Panc1 (cell line): ENCODE measurements around the gene PLCB1. TPM values are rescaled to one million over a fixed set of nuclear protein-coding genes. Genes with fewer than 3 reads are reported as not detected.

Experiments
- ATAC-seq: fragments of 200-7000 bp; cut with Tn5 transposase; 2 replicates; pipeline ENCODE4 v1.9.1; 2020; ENCODE audit warnings: mild to moderate bottlenecking, moderate library complexity
- BruUV-seq: library from RNA; stranded (reverse); fragments of 400-500 nt; replicated peaks from 2 replicates; lab custom pipeline; 2021; lab: Mats Ljungman, UMichigan
- CTCF ChIA-PET: fragments of 300-600 bp; sonication (Branson Sonifier 250); formaldehyde crosslinking; loops from one replicate; lab custom pipeline; 2022; ENCODE audit warnings: antibody characterized with exemption; lab: Charles Lee
- POLR2A ChIA-PET: fragments of 300-600 bp; sonication (Branson Sonifier 250); formaldehyde crosslinking; loops from one replicate; lab custom pipeline; 2022; ENCODE audit warnings: antibody characterized with exemption; lab: Charles Lee
- DNase-seq: peaks from one replicate; pipeline ENCODE4 v3.0.0-alpha.2; 2010; ENCODE audit warnings: low read depth, low spot score
- H3K27ac ChIP-seq: 2 replicates; pipeline ENCODE4 v1.5.1; 2011; ENCODE audit warnings: mild to moderate bottlenecking, low read length, inconsistent platforms
- H3K27me3 ChIP-seq: fragments of 200-500 bp; sonication (Bioruptor generic); 2 replicates; pipeline ENCODE4 v1.6.0; 2014; ENCODE audit warnings: low read length, inconsistent platforms; ENCODE audit not compliant: control insufficient read depth, insufficient read depth
- H3K36me3 ChIP-seq: fragments of 200-500 bp; sonication (Bioruptor generic); 2 replicates; pipeline ENCODE4 v1.5.1; 2014; ENCODE audit warnings: inconsistent platforms, mild to moderate bottlenecking, low read length, moderate library complexity; ENCODE audit not compliant: control insufficient read depth, insufficient read depth
- H3K4me1 ChIP-seq: 2 replicates; pipeline ENCODE4 v1.5.1; 2011; ENCODE audit warnings: inconsistent platforms, mild to moderate bottlenecking, low read length, moderate library complexity; ENCODE audit not compliant: control insufficient read depth, insufficient read depth
- H3K4me3 ChIP-seq, 2 experiments: 2 replicates each; pipeline ENCODE4 v1.5.1; 2011 to 2012; ENCODE audit warnings: low read depth in 2 of 2, low read length in 2 of 2, mild to moderate bottlenecking in 2 of 2, inconsistent platforms in 1 of 2, moderate library complexity in 1 of 2
- H3K9me3 ChIP-seq: fragments of 200-500 bp; sonication (Bioruptor generic); 2 replicates; pipeline ENCODE4 v1.5.1; 2014; ENCODE audit warnings: low read depth, mild to moderate bottlenecking, inconsistent platforms, low read length, moderate library complexity; ENCODE audit not compliant: control insufficient read depth, insufficient read depth
- CTCF ChIP-seq: fragments of 450-650 bp; IDR thresholded peaks from 2 replicates; pipeline ENCODE4 v1.5.1; 2017; ENCODE audit warnings: mild to moderate bottlenecking
- POLR2AphosphoS5 ChIP-seq: IDR thresholded peaks from 2 replicates; pipeline ENCODE4 v1.6.1; 2012; ENCODE audit warnings: mild to moderate bottlenecking, low read depth, low read length, moderate library complexity
- REST ChIP-seq, 2 experiments: IDR thresholded peaks; 2 replicates each; pipeline ENCODE4 v1.6.1; 2011 to 2012; ENCODE audit warnings: low read depth in 2 of 2, control low read depth in 1 of 2, low read length in 1 of 2, mild to moderate bottlenecking in 1 of 2, moderate library complexity in 1 of 2; ENCODE audit not compliant: insufficient read depth in 1 of 2
- SIN3A ChIP-seq: IDR thresholded peaks from 2 replicates; pipeline ENCODE4 v1.6.1; 2012; ENCODE audit warnings: low read depth, mild to moderate bottlenecking, low read length, moderate library complexity, borderline replicate concordance; ENCODE audit not compliant: insufficient read depth
- TCF7L2 ChIP-seq: IDR thresholded peaks from 2 replicates; pipeline ENCODE4 v1.6.1; 2011; ENCODE audit warnings: mild to moderate bottlenecking, low read depth, low read length, inconsistent platforms
- in situ Hi-C: cut with HindIII; loops from 2 replicates; pipeline ENCODE4 v1.10.0; 2016; ENCODE audit warnings: low sequenced_read_pairs, low pct_unique_long_range_greater_than_20kb
- intact Hi-C: fragments of 100-400 bp; cut with micrococcal nuclease; formaldehyde crosslinking; loops from one replicate; pipeline ENCODE4 v1.10.0; 2022; ENCODE audit not compliant: unreplicated experiment
- total RNA-seq: library from RNA; stranded (reverse); gene quantifications from one replicate; pipeline ENCODE4 v1.2.1, GENCODE V29; 2021; ENCODE audit not compliant: unreplicated experiment

Gene PLCB1
- total RNA-seq, 1 experiment from 2014 or later: 0.59 TPM

GRCh38 chr20:8801686-8802085 is 669.6 kb downstream of the PLCB1 start:
- H3K27me3 ChIP-seq: no peaks in the 10 kb centered on the region
- TF ChIP-seq REST (IDR thresholded peaks at IDR 0.05; ENCODE audit: insufficient read depth in 1 of 2, low read depth in 2 of 2, low read length in 1 of 2) (no peak), TCF7L2 (no peak), POLR2AphosphoS5 (no peak), CTCF (no peak), SIN3A (no peak)
- H3K9me3 ChIP-seq: no peaks in the 10 kb centered on the region
- intact Hi-C loops: no loop called here
- POLR2A ChIA-PET: no interaction called here
- H3K4me3 ChIP-seq: no peak overlapping the region
- no TSS peak for BruUV-seq
- CTCF ChIA-PET: no interaction called here
- H3K4me1 ChIP-seq: no peaks in the 10 kb centered on the region
- DNase-seq (no peak), ATAC-seq (no peak)
- in situ Hi-C loops: no loop called here
- H3K27ac ChIP-seq: no peak overlapping the region
- no peaks in the 10 kb centered on the region for H3K36me3 ChIP-seq

- ChIA-PET POLR2A (no interaction called here), CTCF (no interaction called here)
- no peak for TF ChIP-seq TCF7L2
- no peak for TF ChIP-seq REST (IDR thresholded peaks at IDR 0.05; ENCODE audit: insufficient read depth in 1 of 2, low read depth in 2 of 2, low read length in 1 of 2)
- no peak for TF ChIP-seq POLR2AphosphoS5
- no peak for TF ChIP-seq CTCF
- no peak for TF ChIP-seq SIN3A
- Histone ChIP-seq H3K4me3 (no peak overlapping the region), H3K9me3 (no peaks in the 10 kb centered on the region), H3K27me3 (no peaks in the 10 kb centered on the region), H3K36me3 (no peaks in the 10 kb centered on the region), H3K4me1 (no peaks in the 10 kb centered on the region), H3K27ac (no peak overlapping the region)
- in situ Hi-C loops: no loop called here
- BruUV-seq: no TSS peak
- DNase-seq: no peak
- no peak for ATAC-seq
- intact Hi-C loops: no loop called here
These were observed 671.0 kb downstream of the PLCB1 start for GRCh38 chr20:8803065-8803464.
